ENCODE results near the gene ACLY. TPM values are rescaled to one million over a fixed set of nuclear protein-coding genes. Genes with fewer than 3 reads are reported as not detected.

Gene ACLY
- total RNA-seq, 6 experiments from 2014 or later, result 16.6 to 95.9 (median 33.6) TPM

DNA sequence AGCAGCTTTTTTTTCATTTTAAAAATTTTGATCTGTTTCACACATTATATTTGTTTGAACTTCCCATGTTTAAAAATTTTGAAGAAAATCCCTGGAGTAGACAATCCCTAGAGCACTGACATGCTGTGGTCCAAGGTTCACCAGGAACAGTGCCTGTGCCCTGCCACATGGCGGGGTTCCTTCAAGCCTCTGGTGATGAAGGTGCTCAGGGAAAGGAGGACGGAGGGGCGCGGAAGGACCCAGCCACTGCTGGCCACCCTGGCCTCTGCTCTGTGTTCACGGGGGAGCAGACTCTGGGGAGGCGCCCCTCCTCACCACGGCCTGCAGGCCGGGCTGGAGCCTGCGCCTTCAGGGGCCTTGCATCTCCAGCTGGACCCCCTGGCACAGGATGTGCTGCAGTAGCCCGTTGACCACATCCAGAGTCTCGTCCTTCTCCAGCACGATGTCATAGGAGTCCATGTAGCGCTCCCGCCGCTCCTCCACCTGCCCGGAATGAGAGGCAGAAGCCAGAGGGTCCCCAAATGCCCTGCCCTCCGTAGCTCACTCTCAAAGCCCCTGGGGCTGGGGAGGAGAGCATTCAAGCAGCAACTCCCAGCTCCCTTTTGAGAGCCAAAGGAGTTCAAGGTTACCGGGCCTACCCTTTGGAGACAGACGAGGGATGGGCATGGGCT, 93.4 kb downstream of the ACLY start:
- no peak overlapping the region for H3K27ac ChIP-seq
- H3K9me3 ChIP-seq, result no peaks in the 10 kb centered on the region
- WGBS (ENCODE audit: insufficient coverage, low coverage, low lambda C conversion rate, missing lambda C conversion rate), result 95% methylated on average over 7 of the region's 19 CpGs
- H3K4me3 ChIP-seq, result no peak overlapping the region
- TF ChIP-seq POLR2A (IDR thresholded peaks at IDR 0.05) (no peak), CTCF (IDR thresholded peaks at IDR 0.05) (no peak)
- H3K4me1 ChIP-seq, result no peaks in the 10 kb centered on the region
- no peak for ATAC-seq
- H3K36me3 ChIP-seq, result peaks cover 0 to 26% (median under 1%) of the 10 kb centered on the region in 4 donors
- H3K27me3 ChIP-seq, result no peaks in the 10 kb centered on the region
- DNase-seq, result peak in 1 of 3 donors; percentile 48
- intact Hi-C loops (cut with DNase I), result no loop called here

DNA sequence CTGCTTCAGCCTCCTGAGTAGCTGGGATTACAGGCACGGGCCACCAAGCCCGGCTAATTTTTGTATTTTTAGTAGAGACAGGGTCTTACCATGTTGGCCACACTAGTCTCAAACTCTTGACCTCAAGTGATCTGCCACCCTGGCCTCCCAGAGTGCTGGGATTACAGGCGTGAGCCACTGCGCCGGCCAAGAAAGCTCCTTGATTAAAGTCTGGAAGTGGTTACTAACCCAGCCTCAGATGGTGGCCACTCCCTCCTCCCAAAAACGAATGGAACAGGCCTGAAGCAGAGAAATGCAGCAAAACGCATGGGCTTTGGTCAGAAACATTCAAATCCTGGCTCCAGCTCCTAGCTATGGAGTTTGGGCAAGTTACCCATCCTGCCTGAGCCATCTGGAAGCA, 94.7 kb downstream of the ACLY start:
- intact Hi-C loops (cut with DNase I), result no loop called here
- WGBS (ENCODE audit: insufficient coverage, low coverage, low lambda C conversion rate, missing lambda C conversion rate), result 73% methylated on average over 5 of the region's 7 CpGs
- no peak overlapping the region for H3K27ac ChIP-seq
- peak in 1 of 3 donors; percentile 20 for DNase-seq
- peaks cover 0 to 17% (median under 1%) of the 10 kb centered on the region in 4 donors for H3K36me3 ChIP-seq
- no peak for TF ChIP-seq POLR2A (IDR thresholded peaks at IDR 0.05)
- TF ChIP-seq CTCF (IDR thresholded peaks at IDR 0.05), result no peak
- no peak overlapping the region for H3K4me3 ChIP-seq
- H3K9me3 ChIP-seq, result no peaks in the 10 kb centered on the region
- H3K4me1 ChIP-seq, result no peaks in the 10 kb centered on the region
- H3K27me3 ChIP-seq, result no peaks in the 10 kb centered on the region
- no peak for ATAC-seq

DNA sequence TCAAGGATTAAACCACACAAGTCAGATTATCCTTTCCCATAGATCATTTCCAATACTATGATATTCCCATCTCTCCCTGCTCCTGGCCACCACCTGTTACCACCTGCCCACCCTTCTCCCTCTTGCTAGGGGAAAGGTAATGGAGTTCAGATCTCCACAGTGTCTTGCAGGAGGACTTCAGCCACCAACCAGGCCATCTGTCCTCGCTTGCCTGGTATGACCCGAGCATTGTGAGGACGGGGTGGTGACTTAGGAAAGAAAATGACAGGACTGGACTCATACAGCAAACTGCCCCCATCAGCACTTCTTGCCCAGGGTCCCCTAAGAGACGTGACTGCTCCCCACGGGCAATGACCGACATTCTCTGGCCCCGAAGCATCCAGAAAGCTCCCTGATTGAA, 95.2 kb downstream of the ACLY start:
- Histone ChIP-seq H3K9me3 (no peaks in the 10 kb centered on the region), H3K36me3 (peaks cover 0 to 17% (median under 1%) of the 10 kb centered on the region in 4 donors), H3K4me1 (no peaks in the 10 kb centered on the region), H3K27ac (no peak overlapping the region), H3K27me3 (no peaks in the 10 kb centered on the region), H3K4me3 (no peak overlapping the region)
- TF ChIP-seq POLR2A (IDR thresholded peaks at IDR 0.05), result no peak
- no peak for TF ChIP-seq CTCF (IDR thresholded peaks at IDR 0.05)
- ATAC-seq, result no peak
- intact Hi-C loops (cut with DNase I), result no loop called here
- 80% methylated on average over 6 of the region's 7 CpGs for WGBS (ENCODE audit: insufficient coverage, low coverage, low lambda C conversion rate, missing lambda C conversion rate)
- DNase-seq, result no peak

- no peaks in the 10 kb centered on the region for H3K9me3 ChIP-seq
- ATAC-seq (no peak), DNase-seq (no peak)
- peaks cover 0 to 17% (median under 1%) of the 10 kb centered on the region in 4 donors for H3K36me3 ChIP-seq
- H3K27ac ChIP-seq, result no peak overlapping the region
- TF ChIP-seq POLR2A (IDR thresholded peaks at IDR 0.05) (no peak), CTCF (IDR thresholded peaks at IDR 0.05) (no peak)
- intact Hi-C loops (cut with DNase I), result no loop called here
- H3K4me1 ChIP-seq, result no peaks in the 10 kb centered on the region
- no peaks in the 10 kb centered on the region for H3K27me3 ChIP-seq
- no peak overlapping the region for H3K4me3 ChIP-seq
- WGBS (ENCODE audit: insufficient coverage, low coverage, low lambda C conversion rate, missing lambda C conversion rate), result no CpG with 5 or more reads among the region's 1 CpG
Measured at GRCh38 chr17:41823141-41823524, 95.6 kb downstream of the ACLY start.
